Femur (tissue), 1 donor: ENCODE results near the gene RNF149.
"Not testable (repeated sequence)": the region's sequence is repeated elsewhere in the genome, so short reads cannot be mapped to it uniquely, and the experiment has no call there.

Experiments
- DNase-seq: peaks from one replicate; pipeline ENCODE4 v3.0.0-alpha.2; 2017

Gene RNF149

DNA sequence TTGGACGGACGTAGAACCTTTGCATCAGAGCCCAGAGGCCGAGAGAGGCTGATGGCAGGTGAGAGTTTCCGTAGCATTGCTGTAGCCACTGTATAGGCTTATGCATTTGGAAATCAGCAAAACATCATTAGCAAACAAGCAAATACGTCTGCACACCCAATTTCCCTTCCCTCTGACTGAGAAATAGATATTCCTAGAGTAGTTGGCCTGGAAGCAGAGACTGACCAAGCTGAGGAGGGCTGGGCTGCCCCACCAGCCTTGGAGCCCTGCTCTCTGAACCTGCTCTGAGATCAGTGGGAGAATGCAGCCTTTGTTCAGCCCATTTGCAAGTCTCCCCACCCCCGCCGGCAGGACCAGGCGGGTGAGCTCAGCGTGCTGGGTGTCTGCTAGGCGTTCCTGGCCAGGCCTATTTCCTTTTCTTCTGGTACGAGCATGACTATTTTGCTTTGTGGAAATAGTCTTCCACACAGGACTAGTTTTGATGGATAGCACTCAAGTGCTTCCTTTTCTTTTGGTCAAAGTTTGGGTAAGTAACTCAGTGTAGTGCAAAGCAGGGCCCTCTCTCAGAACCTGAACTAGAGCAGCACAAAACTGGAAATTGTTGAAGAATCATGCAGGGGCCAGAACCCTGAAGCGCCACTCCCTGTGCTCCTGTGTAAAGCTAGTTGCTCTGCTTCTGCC, 21.9 kb upstream of the RNF149 start:
- DNase-seq, result peak; percentile 37

DNA sequence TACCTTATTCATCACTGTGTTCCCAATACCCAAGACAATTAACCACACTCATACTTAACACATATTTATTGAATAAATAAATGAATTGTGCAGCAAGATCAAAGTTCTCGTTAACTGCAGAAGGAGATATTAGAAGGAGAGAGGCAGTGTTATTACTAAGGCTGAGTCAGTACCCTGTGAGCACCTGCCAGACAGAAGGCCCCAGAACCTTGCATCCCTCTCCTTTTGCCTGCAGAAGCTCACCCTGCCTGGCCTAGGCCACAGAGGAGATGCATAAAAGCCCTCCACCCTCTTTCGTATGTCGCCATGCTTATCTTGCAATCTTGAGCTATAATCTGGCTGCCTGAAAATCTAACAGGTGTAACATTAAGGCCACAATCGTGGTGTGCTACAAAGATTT, 20.5 kb upstream of the RNF149 start:
- DNase-seq, result no peak

DNA sequence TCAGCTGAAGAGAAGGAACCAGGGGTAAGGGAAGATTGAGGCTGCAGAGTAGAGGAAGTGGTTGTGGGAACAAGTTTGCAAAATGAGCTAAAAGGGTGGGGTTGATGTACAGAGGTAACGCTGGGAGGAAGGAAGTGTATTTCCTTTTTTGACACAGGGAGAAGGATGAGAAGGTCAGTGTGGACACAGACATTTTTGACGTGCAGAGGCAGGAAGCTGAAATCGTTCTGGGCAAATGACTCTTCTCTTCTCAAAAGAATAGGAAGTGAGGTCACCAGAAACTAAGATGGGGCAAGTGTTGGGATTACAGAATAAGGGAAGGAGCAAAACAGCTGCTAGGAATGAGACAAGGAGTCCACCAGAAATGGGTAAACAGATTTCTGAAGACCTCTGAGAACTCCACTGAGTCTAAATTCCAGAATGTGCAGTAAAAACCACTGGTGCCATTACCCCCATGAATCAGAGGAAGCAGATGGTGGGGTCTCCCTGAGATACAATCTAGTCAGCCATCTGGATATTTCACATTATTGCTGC, 20.0 kb upstream of the RNF149 start:
- DNase-seq, result peak; percentile 43

DNA sequence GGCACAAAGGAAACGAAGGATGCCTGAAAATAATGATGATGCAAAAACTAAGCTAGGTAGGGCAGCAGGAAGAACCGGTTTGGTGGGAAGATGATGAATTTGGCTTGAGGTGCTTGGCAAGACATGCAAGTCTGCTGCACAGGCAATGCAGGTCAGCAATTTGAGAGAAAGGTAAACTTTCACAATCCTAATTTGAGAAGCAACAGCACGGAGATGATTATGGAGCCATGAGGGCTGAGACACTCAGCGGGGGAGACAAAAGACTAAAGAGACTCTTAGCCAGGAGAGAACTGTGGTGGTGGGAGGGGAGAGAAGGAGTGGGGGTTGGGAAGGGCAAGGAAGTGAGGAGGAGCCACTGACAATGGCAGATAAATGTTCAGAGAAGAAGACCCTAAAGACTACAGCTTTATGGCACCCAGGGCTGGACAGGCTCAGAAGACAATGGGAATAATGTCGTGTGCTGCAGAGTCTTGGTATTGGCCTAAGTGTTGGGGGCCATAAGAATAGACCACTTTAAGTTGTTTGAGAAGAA, 19.4 kb upstream of the RNF149 start:
- DNase-seq, result no peak

DNA sequence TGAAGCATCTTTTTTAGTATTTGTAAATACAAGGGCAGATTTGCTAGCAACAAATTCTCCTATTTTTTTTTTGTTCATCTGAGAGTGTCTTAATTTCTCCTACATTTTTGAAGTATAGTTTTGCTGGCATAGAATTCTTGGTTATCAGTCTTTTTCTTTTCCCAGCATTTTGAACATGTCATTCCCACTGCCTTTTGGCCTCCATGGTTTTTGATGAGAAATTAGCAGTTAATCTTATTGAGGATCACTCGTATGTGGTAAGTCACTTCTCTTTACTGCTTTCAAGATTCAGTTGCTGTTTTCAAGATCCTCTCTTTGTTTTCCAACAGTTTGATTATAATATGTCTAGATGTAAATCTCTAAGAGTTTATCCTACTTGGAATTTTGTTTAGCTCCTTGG, 16.9 kb upstream of the RNF149 start:
- no peak for DNase-seq

DNA sequence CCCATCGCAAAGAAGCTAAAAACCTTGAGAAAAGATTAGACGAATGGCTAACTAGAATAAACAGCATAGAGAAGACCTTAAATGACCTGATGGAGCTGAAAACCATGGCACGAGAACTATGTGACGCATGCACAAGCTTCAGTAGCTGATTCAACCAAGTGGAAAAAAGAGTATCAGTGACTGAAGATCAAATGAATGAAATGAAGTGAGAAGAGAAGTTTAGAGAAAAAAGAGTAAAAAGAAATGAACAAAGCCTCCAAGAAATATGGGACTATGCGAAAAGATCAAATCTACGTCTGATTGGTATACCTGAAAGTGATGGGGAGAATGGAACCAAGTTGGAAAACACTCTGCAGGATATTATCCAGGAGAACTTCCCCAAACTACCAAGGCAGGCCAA, 8.1 kb upstream of the RNF149 start:
- not testable (repeated sequence) for DNase-seq

DNA sequence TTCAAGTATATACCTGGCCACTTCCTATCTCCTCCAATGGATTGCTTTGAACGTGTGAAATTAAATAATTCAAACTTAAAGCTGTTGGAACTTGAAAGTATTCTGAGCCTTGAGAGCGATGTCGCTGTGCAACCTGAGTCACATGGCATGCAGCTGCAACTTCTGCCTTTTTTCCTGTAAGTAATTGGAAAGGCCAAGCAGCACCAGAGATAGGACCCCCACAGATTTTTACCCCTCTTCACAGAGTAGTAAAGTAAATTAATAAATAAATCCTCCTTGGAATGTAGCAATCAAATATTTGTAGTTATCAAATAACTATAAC, 3.2 kb upstream of the RNF149 start:
- no peak for DNase-seq

DNA sequence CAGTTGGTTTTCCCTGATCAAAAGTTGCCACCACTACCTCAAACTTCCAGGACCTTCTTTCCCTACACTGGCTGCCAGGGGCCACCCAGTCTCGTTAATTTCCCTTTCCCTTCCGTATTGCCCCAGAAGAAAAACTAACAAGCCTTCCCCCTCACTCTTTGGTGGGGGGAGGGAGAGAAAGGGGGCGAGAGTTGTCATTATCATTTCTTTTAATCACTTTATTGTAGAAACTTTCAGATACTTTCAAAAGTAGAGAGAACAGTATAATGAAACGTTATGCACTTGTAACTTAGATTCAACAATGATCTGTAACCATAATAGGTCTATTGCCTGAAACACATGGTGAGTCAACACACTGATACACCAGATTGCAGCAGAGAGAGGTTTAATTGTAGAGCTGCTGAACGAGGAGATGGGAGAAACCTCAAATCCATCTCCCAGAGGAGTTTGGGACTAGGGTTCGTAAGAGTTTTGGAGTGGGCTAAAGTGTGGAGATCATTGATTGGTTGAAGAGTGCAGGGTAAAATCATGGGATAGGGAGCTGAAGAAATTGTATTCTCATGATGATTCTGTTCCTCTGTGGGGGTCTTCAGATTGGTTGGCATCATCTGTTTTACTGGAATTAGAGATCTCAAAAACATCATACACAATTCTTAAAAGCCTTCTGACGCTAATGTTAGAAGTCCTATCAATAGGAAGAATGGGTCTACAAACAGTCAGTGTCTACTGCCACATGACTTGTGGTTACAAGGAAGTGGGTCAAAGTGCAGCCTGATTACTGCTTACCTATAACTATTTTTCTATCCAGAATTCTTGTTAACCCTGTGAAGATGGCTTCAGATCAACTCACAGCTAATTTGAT, 2.6 kb upstream of the RNF149 start:
- DNase-seq, result no peak

DNA sequence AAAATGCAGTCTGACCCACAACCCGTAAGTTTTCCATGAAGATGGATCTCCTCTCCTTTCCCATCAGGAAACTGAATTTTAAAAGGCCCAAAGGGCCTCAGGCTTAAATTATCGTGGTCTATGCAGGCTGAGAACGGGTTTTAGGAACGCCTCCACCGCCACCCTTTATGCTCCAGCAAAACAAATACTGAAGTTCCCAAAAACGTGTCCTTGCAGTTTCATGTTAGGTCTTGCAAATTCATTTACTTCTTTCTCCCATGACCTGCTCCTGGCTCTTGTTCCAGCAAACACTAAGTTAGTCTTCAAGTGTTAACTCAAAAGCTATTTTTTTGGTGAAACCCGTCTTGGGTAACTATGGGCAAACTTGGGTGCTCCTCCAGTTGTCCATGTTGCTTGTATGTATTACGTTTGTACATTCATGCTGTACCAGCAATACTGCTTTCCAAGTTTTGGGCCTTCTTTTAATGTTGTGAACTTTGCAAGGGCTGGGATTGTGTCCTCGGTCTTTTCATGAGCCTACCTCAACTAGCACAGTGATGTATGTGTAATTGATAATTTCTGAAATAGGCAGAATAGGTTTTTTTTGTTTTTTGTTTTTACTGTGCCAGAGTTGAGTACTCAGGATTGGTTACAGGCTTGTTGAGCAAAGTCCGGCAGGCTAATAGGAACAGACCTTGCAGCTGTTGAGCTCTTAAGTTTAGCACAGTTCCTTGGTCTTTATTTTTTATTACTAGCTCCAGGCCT, 1.8 kb upstream of the RNF149 start:
- no peak for DNase-seq

DNA sequence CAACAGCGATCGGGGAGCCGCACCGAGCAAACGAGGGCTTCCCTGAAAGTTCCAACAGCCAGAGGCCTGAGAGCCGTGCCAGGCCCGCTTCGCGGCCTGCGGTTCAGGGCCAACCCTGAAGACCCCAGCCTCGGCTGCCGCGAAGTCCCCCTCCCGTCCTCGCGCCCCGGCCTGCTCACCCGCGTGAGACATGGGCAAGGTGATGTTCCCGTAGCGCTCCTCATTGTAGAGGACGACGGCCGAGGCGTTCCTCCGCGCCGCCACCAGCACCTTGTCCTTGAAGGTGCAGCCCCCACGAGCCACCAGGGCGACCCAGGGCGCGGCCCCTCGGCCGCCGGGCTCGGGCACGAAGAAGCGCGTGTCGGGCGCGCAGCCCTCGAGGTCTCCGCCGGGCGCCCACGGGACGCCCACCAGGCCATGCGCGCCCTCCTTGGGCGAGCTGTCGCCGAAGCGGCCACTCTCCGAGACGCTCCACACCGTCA, 510 bp downstream of the RNF149 start:
- peak; percentile 36 for DNase-seq

DNA sequence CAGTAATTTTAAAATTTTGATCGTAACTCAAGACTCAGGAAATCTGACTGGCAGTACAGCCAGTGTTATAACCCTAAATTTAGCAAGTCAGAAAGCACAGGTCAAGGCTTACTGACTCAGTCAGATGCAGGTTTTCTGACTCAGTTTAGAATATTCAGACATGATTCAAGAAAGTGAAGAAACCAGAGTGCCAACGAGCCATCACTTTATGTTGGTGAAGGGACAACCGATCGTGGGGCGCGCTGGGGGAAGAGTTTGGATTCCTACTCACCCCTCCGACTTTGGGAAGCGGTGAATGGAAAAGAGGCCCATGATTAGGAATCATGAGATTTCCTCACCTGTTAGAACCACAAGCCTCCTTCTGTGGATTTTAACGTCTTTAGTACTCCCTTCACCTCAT, 998 bp downstream of the RNF149 start:
- no peak for DNase-seq

DNA sequence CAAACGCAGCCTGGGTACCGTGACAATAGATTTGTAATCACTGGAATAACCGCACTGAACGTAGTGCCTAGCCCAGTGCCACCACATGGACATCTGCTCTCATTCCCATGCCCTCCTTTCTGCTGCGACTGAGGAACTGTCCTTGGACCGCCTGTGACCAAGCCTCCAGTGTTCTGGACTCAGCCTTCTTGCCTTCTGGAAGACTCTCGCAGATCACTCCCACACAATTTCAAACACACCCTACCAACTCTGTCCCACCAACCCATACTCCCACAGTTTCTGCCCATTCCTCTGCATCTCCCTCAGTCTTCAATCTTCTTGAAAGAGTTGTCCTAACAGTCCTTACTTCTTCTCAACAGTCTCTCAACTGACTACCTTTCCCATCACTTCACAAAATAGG, 2.1 kb downstream of the RNF149 start:
- no peak for DNase-seq

DNA sequence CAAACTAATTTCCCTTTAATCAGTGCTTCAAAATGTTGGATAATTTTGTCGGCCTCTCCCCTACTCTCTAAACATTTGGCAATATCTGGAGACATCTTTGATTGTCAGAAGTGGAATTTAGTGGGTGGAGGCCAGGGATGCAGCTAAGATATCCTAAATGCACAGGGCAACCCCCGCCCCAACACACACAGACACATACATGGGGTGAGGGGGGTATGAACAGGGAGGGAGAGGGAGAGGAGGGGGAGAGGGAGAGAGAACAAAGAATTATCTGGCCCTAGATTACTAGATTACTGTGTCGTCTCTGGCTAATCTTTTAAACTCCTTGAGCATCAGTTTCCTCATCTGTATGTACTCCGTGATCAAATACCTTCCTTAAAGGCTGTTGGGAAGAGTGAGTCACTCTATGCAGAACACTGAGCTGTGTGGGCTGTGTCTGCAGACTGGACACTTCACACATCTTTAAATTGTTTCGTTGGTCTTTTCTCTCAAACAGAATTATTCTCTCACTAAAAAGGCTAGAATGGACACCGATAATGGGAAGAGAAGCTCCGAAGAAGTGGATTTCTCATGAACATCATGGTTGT, 2.9 kb downstream of the RNF149 start:
- DNase-seq, result no peak

DNA sequence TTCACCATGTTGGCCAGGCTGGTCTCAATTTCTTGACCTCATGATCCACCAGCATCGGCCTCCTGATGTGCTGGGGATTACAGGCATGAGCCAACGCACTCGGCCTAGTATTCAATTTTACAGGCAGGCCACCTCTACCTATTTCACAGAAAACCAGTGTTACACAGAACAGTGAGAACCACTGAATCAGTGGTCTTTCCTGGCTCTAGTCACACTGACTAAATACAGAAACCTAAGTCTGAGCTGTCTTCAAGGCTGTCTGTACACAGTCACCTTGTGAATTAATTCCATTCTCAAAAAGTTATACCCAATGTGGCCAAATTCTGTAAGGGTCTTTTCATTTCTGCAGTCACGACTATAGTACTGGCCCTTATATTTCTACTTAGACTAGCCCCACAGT, 3.5 kb downstream of the RNF149 start:
- no peak for DNase-seq

DNA sequence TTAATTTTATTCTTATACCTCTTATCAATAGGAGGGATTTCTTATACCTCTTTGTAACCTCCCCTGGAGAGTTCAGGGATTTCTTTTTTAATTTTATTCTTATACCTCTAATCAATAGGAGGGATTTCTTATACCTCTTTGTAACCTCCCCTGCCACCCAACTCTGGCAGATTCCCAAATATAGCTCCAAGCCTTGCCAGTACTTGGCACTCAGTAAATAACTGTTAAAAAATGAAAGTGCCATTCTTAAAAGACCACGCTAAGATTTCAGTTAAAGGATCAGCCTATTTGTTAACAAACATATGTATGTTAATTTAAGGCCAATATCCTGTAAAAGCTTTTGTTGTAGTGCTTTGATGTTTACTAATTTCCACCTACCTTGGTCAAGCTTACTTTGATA, 4.8 kb downstream of the RNF149 start:
- no peak for DNase-seq

DNA sequence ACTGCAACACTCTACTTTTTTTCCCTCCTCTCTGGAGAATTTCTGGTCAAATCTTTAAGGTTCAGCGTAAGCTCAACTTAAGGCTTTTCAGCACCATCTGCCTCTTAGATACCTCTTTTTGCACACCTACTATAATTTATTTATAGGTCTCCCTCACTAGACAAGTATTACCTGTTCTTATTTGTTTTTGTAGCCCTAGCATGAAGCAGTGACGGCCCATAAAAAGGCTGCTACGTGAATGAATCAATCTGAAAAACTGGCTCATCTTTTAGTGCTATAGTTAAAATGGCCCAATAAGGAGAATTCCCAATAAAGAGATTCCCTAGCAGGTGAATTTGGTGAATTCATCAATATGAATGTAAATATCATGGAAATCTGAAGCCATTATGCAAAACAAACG, 6.5 kb downstream of the RNF149 start:
- no peak for DNase-seq

DNA sequence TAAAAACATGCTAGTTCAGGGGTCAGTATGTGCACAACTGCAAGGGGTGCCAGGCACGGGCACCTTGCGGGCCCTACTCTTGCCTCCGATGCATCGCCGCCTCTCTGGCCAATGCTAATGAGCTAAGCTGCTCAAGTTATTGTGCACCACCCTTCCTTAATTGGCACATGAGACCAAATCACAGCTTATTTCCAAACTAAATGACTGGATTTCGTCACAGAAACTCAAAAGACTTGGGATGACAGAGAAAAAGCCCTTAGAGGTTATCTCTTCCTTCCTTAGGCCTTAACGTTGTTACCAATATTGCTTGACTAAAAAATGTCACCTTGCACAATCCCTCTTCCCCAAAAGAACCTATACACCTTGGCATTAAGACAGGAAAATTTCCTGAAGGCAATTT, 7.7 kb downstream of the RNF149 start:
- DNase-seq, result no peak

DNA sequence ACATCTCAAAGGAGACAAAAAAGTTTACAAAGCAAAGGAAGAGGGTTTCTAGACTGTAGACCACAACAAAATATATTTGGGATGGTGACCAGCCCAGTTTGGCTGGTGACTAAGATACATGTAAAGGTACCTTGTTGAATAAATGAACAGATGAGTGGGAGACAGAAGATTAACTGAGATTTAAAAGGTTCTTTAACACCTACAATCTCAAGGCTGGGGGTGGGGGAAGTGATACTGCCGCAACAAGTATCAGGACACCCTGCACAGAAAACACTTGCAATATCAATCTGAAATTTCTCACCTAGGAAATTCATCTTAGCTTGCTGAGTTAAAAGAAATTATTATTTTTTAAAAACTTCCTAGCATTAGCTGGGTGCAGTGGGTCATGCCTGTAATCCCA, 8.3 kb downstream of the RNF149 start:
- no peak for DNase-seq

DNA sequence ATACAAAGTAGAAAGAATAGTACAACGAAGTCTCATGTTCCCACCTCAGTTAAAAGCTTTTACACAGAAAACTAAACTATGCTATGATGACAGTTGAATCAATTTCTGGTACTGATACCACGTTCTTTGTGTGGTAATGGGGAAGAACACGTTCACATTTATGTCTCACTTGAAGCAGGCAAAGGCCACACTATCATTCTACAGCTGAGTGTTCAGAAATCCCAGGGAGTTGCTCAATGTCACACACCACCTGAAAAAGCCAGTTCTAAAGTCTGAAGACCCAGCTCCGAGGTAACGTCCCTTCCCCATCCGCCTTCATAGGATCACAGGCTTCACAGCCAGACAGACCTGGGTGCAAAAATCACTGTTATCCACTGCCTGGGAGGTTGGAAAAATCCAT, 8.9 kb downstream of the RNF149 start:
- no peak for DNase-seq

DNA sequence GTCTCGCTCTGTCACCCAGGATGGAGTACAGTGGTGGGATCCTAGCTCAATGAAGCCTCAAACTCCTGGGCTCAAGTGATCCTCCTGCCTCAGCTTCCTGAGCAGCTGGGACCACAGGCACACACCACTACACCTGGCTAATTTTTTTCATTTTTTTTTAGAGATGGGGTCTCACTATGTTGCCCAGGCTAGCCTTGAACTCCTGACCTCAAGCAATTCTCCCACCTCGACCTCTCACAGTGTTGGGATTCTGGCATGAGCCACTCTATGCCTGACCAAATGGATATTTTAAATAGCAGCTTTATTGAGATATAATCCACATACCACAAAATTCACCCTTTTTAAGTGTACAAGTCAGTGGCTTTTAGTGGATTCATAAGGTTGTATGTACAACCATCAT, 11.1 kb downstream of the RNF149 start:
- no peak for DNase-seq

DNA sequence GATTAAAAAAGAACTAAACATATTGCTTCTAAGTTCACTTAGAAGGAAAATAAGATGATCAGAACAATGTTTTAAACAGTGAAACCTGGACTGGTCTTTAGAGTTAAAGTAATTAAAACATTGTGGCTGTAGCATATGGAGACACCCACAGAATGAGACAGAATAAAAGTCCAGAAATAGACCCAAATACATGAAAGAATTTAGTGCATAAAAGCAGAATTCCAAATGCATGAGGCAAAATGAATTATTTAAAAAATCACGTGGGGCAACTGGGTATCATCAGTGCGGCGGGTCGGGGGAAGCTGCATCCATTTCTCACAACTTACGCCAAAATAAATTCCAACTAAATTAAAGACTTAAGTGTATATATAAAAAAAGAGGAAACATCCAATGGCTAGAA, 12.1 kb downstream of the RNF149 start:
- DNase-seq, result no peak

DNA sequence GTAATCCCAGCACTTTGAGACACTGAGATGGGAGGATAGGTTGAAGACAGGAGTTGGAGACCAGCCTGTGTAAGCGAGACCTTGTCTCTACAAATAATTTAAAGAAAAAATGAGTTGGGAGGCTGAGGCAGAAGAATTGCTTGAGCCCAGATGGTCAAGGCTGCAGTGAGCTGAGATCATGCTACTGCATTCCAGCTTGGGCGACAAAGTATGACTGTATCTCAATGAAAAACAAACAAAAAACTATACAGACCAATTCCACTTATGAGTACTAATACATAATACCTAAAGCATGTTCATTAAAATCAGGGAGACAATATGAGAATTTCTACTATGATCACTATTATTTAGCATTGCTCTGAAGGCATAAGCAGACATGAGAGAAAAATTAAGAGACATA, 12.6 kb downstream of the RNF149 start:
- DNase-seq, result no peak

DNA sequence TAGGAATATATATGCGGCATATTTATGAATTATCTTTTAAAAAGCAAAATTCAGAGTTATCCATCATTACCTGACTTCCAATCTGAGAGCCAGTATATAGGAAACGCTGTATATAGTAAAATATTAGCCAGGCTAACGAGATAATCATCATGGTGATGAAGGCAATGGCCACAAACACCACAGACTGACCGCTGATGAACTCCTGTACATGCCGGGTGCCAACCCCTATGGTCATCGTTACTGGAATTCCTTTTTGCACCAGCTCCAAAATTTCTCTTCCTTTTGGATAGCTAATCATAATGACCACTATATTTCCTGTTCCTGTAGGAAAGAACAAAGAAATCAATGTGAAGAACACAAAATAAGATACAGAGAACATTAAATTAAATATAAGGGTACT, 13.6 kb downstream of the RNF149 start:
- no peak for DNase-seq
